ENCODE measurements around the gene EIF3K. TPM values are rescaled to one million over a fixed set of nuclear protein-coding genes. Genes with fewer than 3 reads are reported as not detected.

EIF3K gene
- polyA plus RNA-seq, 1 donor (not counting 4 experiments of a cell fraction or from before 2014, with no cell fraction given), result 240 TPM

DNA sequence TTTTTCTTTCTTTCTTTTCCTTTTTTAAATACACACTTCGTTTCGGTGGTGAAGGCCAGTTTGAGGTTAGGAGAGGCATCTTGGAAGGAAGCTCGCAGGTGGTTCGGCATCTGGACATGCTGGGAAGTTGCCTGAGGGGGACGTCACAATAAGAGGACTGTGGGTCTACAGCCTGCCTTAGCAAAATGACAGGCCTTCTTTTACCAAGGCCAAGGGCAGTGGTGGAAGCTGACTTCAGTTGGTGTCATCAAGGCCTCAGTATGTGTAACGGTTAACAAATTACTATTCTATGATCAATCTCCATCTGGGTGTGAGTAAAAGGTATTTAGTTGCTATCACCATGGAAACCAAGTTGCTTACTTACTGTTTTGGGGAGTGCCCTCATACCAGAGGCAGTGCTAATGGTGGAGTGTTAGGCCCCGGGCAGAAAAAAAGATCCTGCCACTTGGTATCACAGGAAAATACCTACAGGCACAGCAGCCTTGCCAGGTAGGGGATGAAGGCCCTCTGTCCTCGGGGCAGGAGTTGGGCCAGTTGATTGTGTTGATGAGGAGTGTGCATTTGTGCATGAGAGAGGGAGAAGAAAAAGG lies 38.7 kb downstream of the EIF3K start:
- Histone ChIP-seq H2AFZ (ENCODE audit: control insufficient read depth, low read length) (no peak overlapping the region), H3K9ac (ENCODE audit: control insufficient read depth, extremely low read depth, insufficient read depth, low read length) (peak overlapping the region; percentile 80), H3K9me3 (ENCODE audit: control insufficient read depth, low read depth, low read length) (no peaks in the 10 kb centered on the region), H3K27ac (ENCODE audit: control insufficient read depth, insufficient read depth, low read length) (peak overlapping the region; percentile 98), H3K9me1 (ENCODE audit: control insufficient read depth, extremely low read depth, insufficient read depth, low read length) (no peaks in the 10 kb centered on the region), H3K79me2 (ENCODE audit: control insufficient read depth, insufficient read depth, low read length) (peaks cover 79% of the 10 kb centered on the region), H3K4me2 (ENCODE audit: control insufficient read depth, extremely low read depth, insufficient read depth, low read depth, low read length) (peak overlapping the region; percentile 68), H4K20me1 (ENCODE audit: control insufficient read depth, extremely low read depth, insufficient read depth, low read length) (peaks cover 2% of the 10 kb centered on the region), H3K36me3 (ENCODE audit: control insufficient read depth in 2 of 2, extremely low read depth in 1 of 2, insufficient read depth in 2 of 2, low read length in 2 of 2) (peaks cover 10 to 46% of the 10 kb centered on the region in 2 experiments), H3K27me3 (ENCODE audit: control insufficient read depth, extremely low read depth, insufficient read depth, low read length) (no peaks in the 10 kb centered on the region), H3K4me3 (ENCODE audit: control insufficient read depth in 2 of 3, extremely low read depth in 1 of 3, insufficient read depth in 2 of 3, low read depth in 1 of 3, low read length in 3 of 3) (peak overlapping the region in 2 of 3 experiments; percentile 18 to 30), H3K4me1 (ENCODE audit: control insufficient read depth, extremely low read depth, insufficient read depth, low read length) (peaks cover 95% of the 10 kb centered on the region)
- DNase-seq (ENCODE audit: low read depth, low spot score), result peak; percentile 96
- peak; percentile 95 for FAIRE-seq
- dilution Hi-C loops (cut with MboI; ENCODE audit: extremely low pct_ligation_motif_present, low sequenced_read_pairs), result no loop called here
- no peak for TF ChIP-seq EZH2 (IDR thresholded peaks at IDR 0.05; ENCODE audit: low read length)

DNA sequence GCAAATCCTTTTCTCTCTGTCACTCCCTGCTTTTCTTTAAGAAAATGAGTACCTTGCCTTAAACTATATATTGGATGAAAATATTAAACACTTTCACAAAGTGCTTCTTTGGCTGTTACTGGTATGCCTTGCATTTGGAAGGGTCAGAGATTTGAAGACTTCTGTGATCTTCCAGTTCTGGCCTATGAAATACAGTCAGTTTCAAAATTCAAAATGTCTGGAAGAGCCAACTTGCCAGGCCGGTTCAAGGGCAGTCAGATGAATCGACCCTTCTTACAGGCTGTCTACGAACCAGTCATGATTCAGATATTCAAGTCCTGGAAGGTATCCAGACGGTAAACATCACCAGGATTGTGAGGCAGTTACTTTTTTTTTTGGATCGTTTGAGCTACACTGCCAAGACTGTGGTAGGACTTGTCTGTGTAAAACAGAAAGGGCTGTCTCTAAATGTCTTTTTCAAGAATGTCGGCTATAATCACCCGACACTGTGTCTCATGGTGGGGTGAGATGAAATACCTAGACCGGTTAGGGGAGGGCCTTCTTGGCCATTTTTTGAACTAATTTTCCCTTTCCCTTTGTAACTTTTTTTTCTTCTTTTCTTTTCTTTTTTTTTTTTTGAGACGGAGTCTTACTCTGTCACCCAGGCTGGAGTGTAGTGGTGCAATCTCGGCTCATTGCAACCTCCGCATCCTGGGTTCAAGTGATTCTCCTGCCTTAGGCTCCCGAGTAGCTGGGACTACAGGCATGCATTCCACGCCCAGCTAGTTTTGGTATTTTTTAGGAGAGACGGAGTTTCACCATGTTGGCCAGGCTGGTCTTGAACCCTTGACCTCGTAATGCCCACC lies 39.7 kb downstream of the EIF3K start:
- no peaks in the 10 kb centered on the region for H3K27me3 ChIP-seq (ENCODE audit: control insufficient read depth, extremely low read depth, insufficient read depth, low read length)
- dilution Hi-C loops (cut with MboI; ENCODE audit: extremely low pct_ligation_motif_present, low sequenced_read_pairs), result no loop called here
- H4K20me1 ChIP-seq (ENCODE audit: control insufficient read depth, extremely low read depth, insufficient read depth, low read length), result peaks cover 4% of the 10 kb centered on the region
- H2AFZ ChIP-seq (ENCODE audit: control insufficient read depth, low read length), result no peak overlapping the region
- H3K36me3 ChIP-seq (ENCODE audit: control insufficient read depth in 2 of 2, extremely low read depth in 1 of 2, insufficient read depth in 2 of 2, low read length in 2 of 2), result peaks cover 10 to 47% of the 10 kb centered on the region in 2 experiments
- no peak for TF ChIP-seq EZH2 (IDR thresholded peaks at IDR 0.05; ENCODE audit: low read length)
- TF ChIP-seq, protein P1, sequence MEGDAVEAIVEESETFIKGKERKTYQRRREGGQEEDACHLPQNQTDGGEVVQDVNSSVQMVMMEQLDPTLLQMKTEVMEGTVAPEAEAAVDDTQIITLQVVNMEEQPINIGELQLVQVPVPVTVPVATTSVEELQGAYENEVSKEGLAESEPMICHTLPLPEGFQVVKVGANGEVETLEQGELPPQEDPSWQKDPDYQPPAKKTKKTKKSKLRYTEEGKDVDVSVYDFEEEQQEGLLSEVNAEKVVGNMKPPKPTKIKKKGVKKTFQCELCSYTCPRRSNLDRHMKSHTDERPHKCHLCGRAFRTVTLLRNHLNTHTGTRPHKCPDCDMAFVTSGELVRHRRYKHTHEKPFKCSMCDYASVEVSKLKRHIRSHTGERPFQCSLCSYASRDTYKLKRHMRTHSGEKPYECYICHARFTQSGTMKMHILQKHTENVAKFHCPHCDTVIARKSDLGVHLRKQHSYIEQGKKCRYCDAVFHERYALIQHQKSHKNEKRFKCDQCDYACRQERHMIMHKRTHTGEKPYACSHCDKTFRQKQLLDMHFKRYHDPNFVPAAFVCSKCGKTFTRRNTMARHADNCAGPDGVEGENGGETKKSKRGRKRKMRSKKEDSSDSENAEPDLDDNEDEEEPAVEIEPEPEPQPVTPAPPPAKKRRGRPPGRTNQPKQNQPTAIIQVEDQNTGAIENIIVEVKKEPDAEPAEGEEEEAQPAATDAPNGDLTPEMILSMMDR (optimal IDR thresholded peaks at IDR 0.05 in 1 of 3, IDR thresholded peaks at IDR 0.05 in 1 of 3, conservative IDR thresholded peaks at IDR 0.05 in 1 of 3; ENCODE audit: extremely low read depth in 1 of 3, insufficient read depth in 2 of 3, low read length in 3 of 3), result no peak
- DNase-seq (ENCODE audit: low read depth, low spot score) (peak; percentile 90), FAIRE-seq (peak; percentile 89)
- no peaks in the 10 kb centered on the region for H3K9me3 ChIP-seq (ENCODE audit: control insufficient read depth, low read depth, low read length)
- H3K9me1 ChIP-seq (ENCODE audit: control insufficient read depth, extremely low read depth, insufficient read depth, low read length), result no peaks in the 10 kb centered on the region
- peak overlapping the region; percentile 98 for H3K27ac ChIP-seq (ENCODE audit: control insufficient read depth, insufficient read depth, low read length)
- peak overlapping the region; percentile 75 for H3K4me2 ChIP-seq (ENCODE audit: control insufficient read depth, extremely low read depth, insufficient read depth, low read depth, low read length)
- peak overlapping the region in 2 of 3 experiments; percentile 33 to 34 for H3K4me3 ChIP-seq (ENCODE audit: control insufficient read depth in 2 of 3, extremely low read depth in 1 of 3, insufficient read depth in 2 of 3, low read depth in 1 of 3, low read length in 3 of 3)
- H3K79me2 ChIP-seq (ENCODE audit: control insufficient read depth, insufficient read depth, low read length), result peaks cover 79% of the 10 kb centered on the region
- peaks cover 94% of the 10 kb centered on the region for H3K4me1 ChIP-seq (ENCODE audit: control insufficient read depth, extremely low read depth, insufficient read depth, low read length)
- peak overlapping the region; percentile 80 for H3K9ac ChIP-seq (ENCODE audit: control insufficient read depth, extremely low read depth, insufficient read depth, low read length)
